Psoas muscle (tissue), 8 donors: Measurements from ENCODE around the gene PPBP. TPM values are rescaled to one million over a fixed set of nuclear protein-coding genes. Genes with fewer than 3 reads are reported as not detected.

Experiments used
- ATAC-seq, 4 donors: fragments of 200-7000 bp; cut with Tn5 transposase; one replicate each; pipeline ENCODE4 v1.9.1; 2020; ENCODE audit warnings: moderate library complexity in 3 of 4, mild to moderate bottlenecking in 2 of 4
- DNase-seq, 2 donors: peaks; one replicate each; pipeline ENCODE4 v3.0.0-alpha.2; 2020
- H3K27ac ChIP-seq: fragments of 200-600 bp; one replicate; pipeline ENCODE4 v1.8.0; 2022
- H3K27me3 ChIP-seq, 3 donors: fragments of 200-600 bp in 1 of 3; one replicate each; pipeline versions ENCODE4 v1.6.1 to v1.8.0; 2013 to 2022; ENCODE audit warnings: low read length in 2 of 3, mild to moderate bottlenecking in 2 of 3, moderate library complexity in 1 of 3; ENCODE audit not compliant: insufficient read depth in 3 of 3
- H3K36me3 ChIP-seq, 2 donors: fragments of 200-600 bp in 1 of 2; one replicate each; pipeline versions ENCODE4 v1.6.1 to v1.8.0; 2013 to 2022; ENCODE audit warnings: low read depth in 1 of 2, mild to moderate bottlenecking in 1 of 2, moderate library complexity in 1 of 2; ENCODE audit not compliant: insufficient read depth in 1 of 2
- H3K4me1 ChIP-seq: fragments of 200-600 bp; one replicate; pipeline ENCODE4 v1.8.0; 2022
- H3K4me3 ChIP-seq: fragments of 200-600 bp; one replicate; pipeline ENCODE4 v1.8.0; 2022; ENCODE audit warnings: mild to moderate bottlenecking
- H3K9me3 ChIP-seq: fragments of 200-600 bp; one replicate; pipeline ENCODE4 v1.8.0; 2022
- CTCF ChIP-seq: fragments of 200-600 bp; IDR thresholded peaks from one replicate; pipeline ENCODE4 v1.8.0; 2022; ENCODE audit warnings: antibody characterized with exemption
- whole genome bisulfite sequencing, 3 donors: extraction: QIAGEN DNeasy Blood & Tissue Kit; methylation state at CpG; one replicate each; pipeline versions ENCODE4 v1.1.6 to v1.1.7; 2013; 5-methylcytosine and 5-hydroxymethylcytosine counted together
- intact Hi-C, 2 donors: fragments of 100-400 bp; cut with DNase I; formaldehyde crosslinking; loops; one replicate each; pipeline versions ENCODE4 v1.11.0 to v1.14.2; 2022
- polyA plus RNA-seq, 3 donors: library from polyadenylated mRNA; stranded (reverse); fragments of 200-250 nt; gene quantifications; one replicate each; pipeline ENCODE4 v1.2.3, GENCODE V29; 2013
- total RNA-seq, 4 donors: library from RNA; stranded (reverse); fragmentation: NEBNext Ultra II Directional in 2 of 4; extraction: Animal tissue kit (Norgen Biotek cat#: 25700) in 2 of 4; gene quantifications; one replicate each; pipeline versions ENCODE4 v1.2.1 to v1.2.4, GENCODE V29; 2021 to 2023
- donor health status: healthy with polysubstance abuse.
- donor health status: DM: no; HTN: no; CAD: no; lungs with moderate emphysema.
- donor health status: Bipolar disorder and iron deficiency.
- donor health status: healthy.
- donor health status: DM: yes; HTN: yes; CAD: no.
- donor health status: DM: no; HTN: no; CAD: no.
- donor health status: DM: no; HTN: no; CAD: no.
- donor health status: DM: yes; HTN: yes; CAD: no.

The PPBP gene
- total and polyA plus RNA-seq, 7 donors = 0.44 to 2.5 (median 1.4) TPM; not detected in 4

- TF ChIP-seq CTCF = no peak
- intact Hi-C loops = no loop called here
- Histone ChIP-seq H3K36me3 (no peaks in the 10 kb centered on the region), H3K4me3 (no peak overlapping the region), H3K27me3 (no peaks in the 10 kb centered on the region), H3K27ac (no peak overlapping the region), H3K4me1 (no peaks in the 10 kb centered on the region), H3K9me3 (no peaks in the 10 kb centered on the region)
- no peak for ATAC-seq
- no peak for DNase-seq
Observed at GRCh38 chr4:74031576-74031975, 43.6 kb upstream of the PPBP start.

- intact Hi-C loops = no loop called here
Observed at GRCh38 chr4:74030285-74030684, 42.3 kb upstream of the PPBP start.

GRCh38 chr4:74028504-74028903, 40.5 kb upstream of the PPBP start:
- Histone ChIP-seq H3K4me1 (no peaks in the 10 kb centered on the region), H3K9me3 (no peaks in the 10 kb centered on the region), H3K36me3 (no peaks in the 10 kb centered on the region), H3K27me3 (no peaks in the 10 kb centered on the region), H3K4me3 (no peak overlapping the region), H3K27ac (no peak overlapping the region)
- intact Hi-C loops = no loop called here
- ATAC-seq (no peak), DNase-seq (no peak)
- 0 to 47% (median 47%) methylated on average over 1 of the region's 1 CpG for WGBS, 3 donors
- TF ChIP-seq CTCF = no peak

More at GRCh38 chr4:74030285-74030684, 42.3 kb upstream of the PPBP start:
- Histone ChIP-seq H3K27me3 (no peaks in the 10 kb centered on the region), H3K9me3 (no peaks in the 10 kb centered on the region), H3K36me3 (no peaks in the 10 kb centered on the region), H3K4me1 (no peaks in the 10 kb centered on the region), H3K27ac (no peak overlapping the region), H3K4me3 (no peak overlapping the region)
- ATAC-seq (no peak), DNase-seq (no peak)
- TF ChIP-seq CTCF = no peak

- intact Hi-C loops = no loop called here
- no peaks in the 10 kb centered on the region for H3K4me1 ChIP-seq
- no peak for TF ChIP-seq CTCF
- no peaks in the 10 kb centered on the region for H3K27me3 ChIP-seq
- WGBS, 3 donors = 74 to 83% (median 80%) methylated on average over 2 of the region's 2 CpGs
- ATAC-seq (no peak), DNase-seq (no peak)
- no peak overlapping the region for H3K4me3 ChIP-seq
- H3K36me3 ChIP-seq = no peaks in the 10 kb centered on the region
- no peak overlapping the region for H3K27ac ChIP-seq
- no peaks in the 10 kb centered on the region for H3K9me3 ChIP-seq
Observed at GRCh38 chr4:74023709-74024108, 35.7 kb upstream of the PPBP start.

- H3K4me1 ChIP-seq = no peaks in the 10 kb centered on the region
- no peaks in the 10 kb centered on the region for H3K9me3 ChIP-seq
- H3K36me3 ChIP-seq = no peaks in the 10 kb centered on the region
- no peak overlapping the region for H3K4me3 ChIP-seq
- intact Hi-C loops = no loop called here
- H3K27ac ChIP-seq = no peak overlapping the region
- TF ChIP-seq CTCF = no peak
- ATAC-seq (no peak), DNase-seq (no peak)
- WGBS, 3 donors = 28 to 41% (median 40%) methylated on average over 2 of the region's 2 CpGs
- H3K27me3 ChIP-seq = no peaks in the 10 kb centered on the region
Observed at GRCh38 chr4:74021601-74022000, 33.6 kb upstream of the PPBP start.
